Stimulated activated naive CD8-positive, alpha-beta T cell treated with anti-CD3 and anti-CD28 coated beads, Interleukin-15, amount 100 ng/mL, for 72 hours (primary cell): ENCODE measurements around the gene APOH.

Experiments
- ATAC-seq: fragments of 150-1000 bp; cut with Tn5 transposase; 2 replicates; pipeline ENCODE4 v1.10.0; 2021; ENCODE audit warnings: mild to moderate bottlenecking, moderate library complexity
- DNase-seq, 2 donors: peaks; one replicate each; pipeline ENCODE4 v3.0.0; 2021 to 2022
- H3K27ac Mint-ChIP-seq, 2 donors: one replicate each; pipeline ENCODE4 v1.8.0; 2022; ENCODE audit warnings: mild to moderate bottlenecking in 2 of 2, mixed read lengths in 2 of 2, moderate library complexity in 2 of 2
- H3K27me3 Mint-ChIP-seq: one replicate; pipeline ENCODE4 v1.8.0; 2022; ENCODE audit warnings: mixed read lengths
- H3K4me1 Mint-ChIP-seq: one replicate; pipeline ENCODE4 v1.8.0; 2022; ENCODE audit warnings: mild to moderate bottlenecking, mixed read lengths
- H3K4me3 Mint-ChIP-seq, 2 donors: one replicate each; pipeline ENCODE4 v1.8.0; 2022; ENCODE audit warnings: mild to moderate bottlenecking in 2 of 2, mixed read lengths in 2 of 2, moderate library complexity in 1 of 2
- H3K9me3 Mint-ChIP-seq, 2 donors: one replicate each; pipeline ENCODE4 v1.8.0; 2022; ENCODE audit warnings: mixed read lengths in 2 of 2

APOH gene

GRCh38 chr17:66185862-66186261, 43.4 kb downstream of the APOH start:
- no peak overlapping the region for H3K4me3 Mint-ChIP-seq
- ATAC-seq (no peak), DNase-seq (no peak)
- no peaks in the 10 kb centered on the region for H3K27me3 Mint-ChIP-seq
- peaks cover 3% of the 10 kb centered on the region for H3K4me1 Mint-ChIP-seq
- H3K27ac Mint-ChIP-seq: no peak overlapping the region
- no peaks in the 10 kb centered on the region for H3K9me3 Mint-ChIP-seq

GRCh38 chr17:66184392-66184791, 44.8 kb downstream of the APOH start:
- H3K9me3 Mint-ChIP-seq: no peaks in the 10 kb centered on the region
- DNase-seq: no peak
- no peak overlapping the region for H3K27ac Mint-ChIP-seq
- H3K27me3 Mint-ChIP-seq: no peaks in the 10 kb centered on the region
- H3K4me3 Mint-ChIP-seq: no peak overlapping the region
- H3K4me1 Mint-ChIP-seq: no peaks in the 10 kb centered on the region
- no peak for ATAC-seq

GRCh38 chr17:66183529-66183928, 45.7 kb downstream of the APOH start:
- no peaks in the 10 kb centered on the region for H3K4me1 Mint-ChIP-seq
- DNase-seq (no peak), ATAC-seq (no peak)
- no peaks in the 10 kb centered on the region for H3K27me3 Mint-ChIP-seq
- no peak overlapping the region for H3K4me3 Mint-ChIP-seq
- H3K27ac Mint-ChIP-seq: no peak overlapping the region
- H3K9me3 Mint-ChIP-seq: no peaks in the 10 kb centered on the region

GRCh38 chr17:66178642-66179041, 50.6 kb downstream of the APOH start:
- DNase-seq: no peak
- H3K27ac Mint-ChIP-seq: no peak overlapping the region
- no peak for ATAC-seq
- no peak overlapping the region for H3K4me3 Mint-ChIP-seq
- H3K9me3 Mint-ChIP-seq: no peaks in the 10 kb centered on the region
- H3K27me3 Mint-ChIP-seq: no peaks in the 10 kb centered on the region
- no peaks in the 10 kb centered on the region for H3K4me1 Mint-ChIP-seq

DNA sequence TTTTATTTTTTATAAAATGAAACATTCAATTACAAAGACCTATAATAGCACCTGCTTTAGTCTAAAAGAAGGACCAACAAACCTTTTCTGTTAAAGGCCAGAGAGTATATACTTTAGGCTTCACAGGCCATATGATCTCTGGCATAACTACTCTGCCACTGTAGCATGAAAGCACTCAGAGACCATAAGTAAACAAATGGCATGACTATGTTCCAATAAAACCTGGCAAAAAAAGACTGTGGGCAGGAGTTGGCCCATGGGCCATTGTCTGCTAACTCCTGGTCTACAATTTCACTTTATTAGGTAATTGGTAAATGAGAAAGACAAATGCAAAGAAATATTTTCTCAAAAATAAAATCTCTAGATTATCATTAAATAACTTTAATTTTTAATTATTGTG, 52.2 kb downstream of the APOH start:
- no peaks in the 10 kb centered on the region for H3K9me3 Mint-ChIP-seq
- DNase-seq (no peak), ATAC-seq (no peak)
- H3K4me1 Mint-ChIP-seq: no peaks in the 10 kb centered on the region
- H3K27me3 Mint-ChIP-seq: no peaks in the 10 kb centered on the region
- no peak overlapping the region for H3K4me3 Mint-ChIP-seq
- H3K27ac Mint-ChIP-seq: no peak overlapping the region

GRCh38 chr17:66175892-66176291, 53.3 kb downstream of the APOH start:
- H3K4me3 Mint-ChIP-seq: no peak overlapping the region
- H3K27me3 Mint-ChIP-seq: no peaks in the 10 kb centered on the region
- DNase-seq (no peak), ATAC-seq (no peak)
- no peak overlapping the region for H3K27ac Mint-ChIP-seq
- H3K4me1 Mint-ChIP-seq: no peaks in the 10 kb centered on the region
- no peaks in the 10 kb centered on the region for H3K9me3 Mint-ChIP-seq

- H3K9me3 Mint-ChIP-seq: no peaks in the 10 kb centered on the region
- no peak overlapping the region for H3K27ac Mint-ChIP-seq
These were observed 56.5 kb downstream of the APOH start for GRCh38 chr17:66172691-66173223.

GRCh38 chr17:66172144-66172543, 57.1 kb downstream of the APOH start:
- Mint-ChIP-seq H3K27me3 (no peaks in the 10 kb centered on the region), H3K9me3 (no peaks in the 10 kb centered on the region), H3K4me1 (no peaks in the 10 kb centered on the region), H3K4me3 (no peak overlapping the region), H3K27ac (no peak overlapping the region)
- ATAC-seq (no peak), DNase-seq (no peak)

More at GRCh38 chr17:66172691-66173223, 56.5 kb downstream of the APOH start:
- no peaks in the 10 kb centered on the region for H3K4me1 Mint-ChIP-seq
- H3K4me3 Mint-ChIP-seq: no peak overlapping the region
- DNase-seq (no peak), ATAC-seq (no peak)
- no peaks in the 10 kb centered on the region for H3K27me3 Mint-ChIP-seq

DNA sequence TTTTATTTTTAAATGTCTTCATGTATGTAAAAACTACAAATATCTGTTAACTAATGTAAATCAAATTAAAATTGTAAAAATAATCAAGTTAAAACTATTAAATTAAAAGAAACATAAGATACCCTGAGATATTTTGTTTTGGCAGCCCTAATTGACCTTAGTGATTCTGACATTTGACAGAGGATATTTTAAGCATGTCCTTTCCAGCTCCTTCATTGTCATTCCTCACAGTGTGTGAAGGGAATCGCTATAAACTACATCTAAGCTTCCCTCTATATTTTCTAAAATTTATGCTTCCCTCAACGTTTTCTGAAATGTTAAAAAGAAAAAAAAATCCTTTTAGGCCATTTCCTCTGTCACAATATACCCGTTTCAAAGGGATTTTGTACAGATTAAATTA, 57.5 kb downstream of the APOH start:
- Mint-ChIP-seq H3K27me3 (no peaks in the 10 kb centered on the region), H3K9me3 (no peaks in the 10 kb centered on the region), H3K27ac (no peak overlapping the region), H3K4me3 (no peak overlapping the region), H3K4me1 (no peaks in the 10 kb centered on the region)
- DNase-seq: no peak
- no peak for ATAC-seq

- no peak for ATAC-seq
- Mint-ChIP-seq H3K27me3 (no peaks in the 10 kb centered on the region), H3K4me1 (no peaks in the 10 kb centered on the region), H3K4me3 (no peak overlapping the region), H3K9me3 (no peaks in the 10 kb centered on the region), H3K27ac (no peak overlapping the region)
- DNase-seq: no peak
These were observed 58.0 kb downstream of the APOH start for GRCh38 chr17:66171172-66171571.

DNA sequence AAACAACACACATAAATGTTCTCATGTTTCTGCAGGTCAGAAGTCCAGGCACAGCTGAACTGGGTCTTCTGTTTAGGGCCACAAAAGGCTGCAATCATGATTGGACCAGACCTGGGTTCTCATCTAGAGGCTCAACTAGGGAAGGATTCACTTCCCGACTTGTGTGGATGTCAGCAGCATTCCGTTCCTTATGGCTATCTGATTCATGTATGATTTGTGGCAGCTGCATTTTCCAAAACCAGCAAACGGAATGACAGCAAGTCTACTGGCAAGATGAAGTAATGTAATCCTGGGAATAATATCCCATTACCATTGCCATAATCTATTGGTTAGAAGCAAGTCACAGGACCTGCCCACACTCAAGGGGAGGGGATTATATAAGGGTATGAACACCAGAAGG, 59.4 kb downstream of the APOH start:
- H3K27ac Mint-ChIP-seq: no peak overlapping the region
- no peaks in the 10 kb centered on the region for H3K4me1 Mint-ChIP-seq
- DNase-seq: no peak
- H3K27me3 Mint-ChIP-seq: no peaks in the 10 kb centered on the region
- no peaks in the 10 kb centered on the region for H3K9me3 Mint-ChIP-seq
- no peak overlapping the region for H3K4me3 Mint-ChIP-seq
- no peak for ATAC-seq

- H3K27me3 Mint-ChIP-seq: no peaks in the 10 kb centered on the region
- H3K27ac Mint-ChIP-seq: no peak overlapping the region
- H3K4me3 Mint-ChIP-seq: no peak overlapping the region
- H3K4me1 Mint-ChIP-seq: no peaks in the 10 kb centered on the region
- no peaks in the 10 kb centered on the region for H3K9me3 Mint-ChIP-seq
- ATAC-seq (no peak), DNase-seq (no peak)
These were observed 61.9 kb downstream of the APOH start for GRCh38 chr17:66167189-66167815.

GRCh38 chr17:66165537-66166123, 63.6 kb downstream of the APOH start:
- DNase-seq (peak in 1 of 2 donors; percentile 12), ATAC-seq (no peak)
- Mint-ChIP-seq H3K27me3 (no peaks in the 10 kb centered on the region), H3K4me3 (no peak overlapping the region), H3K27ac (no peak overlapping the region), H3K4me1 (no peaks in the 10 kb centered on the region), H3K9me3 (no peaks in the 10 kb centered on the region)
